GM08714 (cell line): ENCODE results near the gene NMNAT2.

ENCODE experiments used
- H3K4me3 ChIP-seq: fragments of 200-500 bp; sonication (Bioruptor generic); 2 replicates; pipeline ENCODE4 v1.5.1; 2014; ENCODE audit warnings: mild to moderate bottlenecking, low read length, inconsistent platforms
- ZNF274 ChIP-seq: IDR thresholded peaks from 2 replicates; pipeline ENCODE4 v1.6.1; 2012; ENCODE audit warnings: mild to moderate bottlenecking, low read depth, low read length

NMNAT2 gene

DNA sequence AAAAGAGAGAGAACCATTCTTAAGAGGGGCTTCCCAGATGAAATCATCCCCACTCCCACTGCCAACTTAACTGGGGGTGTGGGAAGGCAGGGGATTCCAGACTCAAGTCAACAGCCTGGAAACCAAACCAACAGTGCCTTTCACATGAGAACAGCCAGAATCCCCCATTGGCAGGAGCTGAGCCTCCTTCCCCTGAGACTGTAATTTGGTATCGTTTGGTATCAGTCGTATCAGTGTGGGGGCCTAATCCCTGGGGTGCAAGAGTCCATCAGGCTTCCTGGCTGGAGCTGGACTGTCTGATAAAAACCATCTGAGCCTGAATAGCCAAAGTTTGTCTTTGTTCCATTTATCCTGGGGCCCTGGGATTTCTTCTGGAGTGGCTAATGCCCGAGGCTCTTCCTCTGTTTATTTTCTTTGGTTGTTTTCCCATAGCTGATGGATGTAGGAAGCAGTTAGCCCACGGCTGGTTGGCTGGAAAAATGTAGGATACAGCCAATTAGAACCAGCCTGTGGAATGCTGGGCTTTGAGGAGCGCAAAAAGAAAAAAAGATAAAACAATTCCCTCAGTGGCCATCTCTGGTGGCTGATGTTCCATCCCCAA lies 147.5 kb downstream of the NMNAT2 start:
- TF ChIP-seq ZNF274, result no peak

DNA sequence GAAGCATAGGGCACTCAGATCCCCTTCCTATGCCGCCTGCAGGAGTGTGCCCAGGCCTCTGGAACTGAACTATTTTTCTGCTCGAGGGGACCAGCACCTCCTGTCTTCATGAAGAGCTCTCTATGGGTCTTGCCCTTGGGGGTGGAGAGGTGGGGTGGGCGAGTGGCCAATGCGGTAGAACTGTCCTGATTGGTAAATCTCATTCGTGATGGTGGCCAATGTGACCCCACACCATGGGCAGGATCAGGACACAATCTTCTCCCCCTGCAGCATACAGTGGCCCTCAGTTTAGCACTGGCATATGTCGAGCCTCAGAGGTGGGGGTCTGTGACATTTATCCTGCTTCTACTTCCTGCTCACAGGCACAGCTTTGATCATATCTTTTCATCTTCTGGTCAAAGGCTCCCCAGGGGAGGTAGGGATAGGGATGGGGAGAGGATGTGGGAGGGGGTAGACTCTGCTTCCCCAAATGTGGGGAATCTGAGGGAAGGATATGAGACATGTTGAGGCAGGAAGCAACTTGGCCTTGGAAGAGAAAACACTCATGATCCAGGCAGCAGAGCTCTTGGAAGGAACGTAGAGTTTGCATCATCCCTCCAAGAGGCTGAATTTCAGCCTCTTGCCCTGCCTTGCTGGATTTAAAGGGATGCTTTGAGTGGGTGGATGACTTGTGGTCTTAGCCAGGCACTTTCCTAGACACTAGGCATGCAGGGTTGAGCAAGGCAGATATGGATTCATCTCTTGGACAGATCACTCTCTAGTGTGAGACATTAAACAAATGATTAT lies 150.3 kb downstream of the NMNAT2 start:
- TF ChIP-seq ZNF274, result no peak
- no peak overlapping the region for H3K4me3 ChIP-seq

More for the DNA sequence above, 147.5 kb downstream of the NMNAT2 start:
- H3K4me3 ChIP-seq, result no peak overlapping the region

DNA sequence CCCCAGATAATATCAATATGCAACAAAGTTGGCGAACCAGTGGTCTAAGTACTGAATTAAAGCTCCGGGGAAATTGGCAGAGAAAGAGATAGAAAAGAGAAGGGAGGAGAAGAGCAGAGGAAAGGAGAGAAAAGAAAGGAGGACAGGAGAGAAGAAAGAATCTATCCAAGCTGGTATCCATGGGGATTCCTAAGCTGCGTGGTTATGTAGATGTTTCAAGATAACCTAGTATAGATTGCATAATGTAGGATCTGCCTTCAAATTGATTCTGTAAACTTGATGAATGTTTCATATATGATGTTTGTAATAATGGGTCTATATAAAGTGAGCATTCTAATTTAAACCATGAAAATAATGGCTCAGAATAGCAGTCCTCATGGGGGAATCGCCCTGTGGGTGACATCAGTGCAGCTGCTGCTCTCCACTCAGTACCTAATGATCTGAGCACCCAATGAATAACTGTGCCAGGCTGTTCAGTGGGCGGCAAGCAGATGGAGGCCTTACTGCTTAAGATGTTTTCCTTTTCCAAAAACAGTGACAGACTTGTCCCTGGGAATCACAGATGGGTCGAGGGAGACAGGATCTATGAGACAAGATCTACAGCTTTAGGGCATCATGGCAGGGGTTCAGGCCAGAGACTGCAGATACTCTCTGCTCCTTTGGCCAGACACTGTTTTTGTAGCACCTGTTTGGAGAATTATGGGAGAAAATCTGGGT lies 154.1 kb downstream of the NMNAT2 start:
- no peak overlapping the region for H3K4me3 ChIP-seq
- no peak for TF ChIP-seq ZNF274

DNA sequence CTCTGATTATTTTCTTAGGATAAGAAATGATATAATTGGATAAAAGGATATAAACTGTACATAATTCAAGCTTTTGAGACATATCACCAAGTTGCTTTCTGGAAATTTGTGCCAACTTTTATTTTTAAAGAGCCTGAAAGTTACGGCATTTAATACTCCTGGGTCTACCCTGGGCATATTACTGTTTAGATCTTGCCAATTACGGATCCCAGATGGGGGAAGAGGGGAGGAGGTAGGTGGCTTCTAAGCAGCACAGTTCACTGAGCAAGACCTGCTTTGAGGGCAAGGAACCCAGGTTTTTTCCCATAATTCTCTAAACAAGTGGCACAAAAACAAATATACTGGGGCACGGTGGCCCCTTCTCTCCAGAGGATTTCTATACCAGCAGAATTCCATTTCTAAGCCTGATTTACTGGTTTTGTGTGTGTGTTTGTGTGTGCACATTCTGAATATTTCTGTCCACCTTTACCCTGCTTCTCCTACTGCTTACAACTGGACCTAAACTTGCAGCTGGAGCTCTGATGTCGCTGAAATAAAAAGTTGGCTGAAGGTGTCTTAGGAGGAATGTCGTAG lies 155.5 kb downstream of the NMNAT2 start:
- no peak for TF ChIP-seq ZNF274

DNA sequence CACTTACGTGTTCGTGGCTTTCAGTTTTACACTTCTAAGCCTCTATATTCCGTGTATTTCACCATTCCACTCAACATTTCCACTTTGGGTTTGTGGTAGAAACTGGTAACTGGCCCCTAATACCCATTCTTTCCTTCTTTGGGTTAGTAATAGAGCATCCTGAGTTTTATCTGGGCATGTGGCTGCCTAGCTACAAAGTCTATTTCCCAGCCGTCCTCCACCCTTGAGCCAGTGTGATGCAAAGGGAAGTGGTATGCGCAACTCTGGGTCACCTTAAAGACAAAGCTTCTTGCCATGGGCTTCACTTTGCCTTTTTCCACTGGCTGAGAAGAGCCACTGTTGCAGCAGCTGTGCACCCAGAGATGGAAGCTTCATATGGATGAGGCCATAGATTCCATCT lies 158.3 kb downstream of the NMNAT2 start:
- no peak for TF ChIP-seq ZNF274
- H3K4me3 ChIP-seq, result no peak overlapping the region

More for the DNA sequence above, 155.5 kb downstream of the NMNAT2 start:
- H3K4me3 ChIP-seq, result no peak overlapping the region

DNA sequence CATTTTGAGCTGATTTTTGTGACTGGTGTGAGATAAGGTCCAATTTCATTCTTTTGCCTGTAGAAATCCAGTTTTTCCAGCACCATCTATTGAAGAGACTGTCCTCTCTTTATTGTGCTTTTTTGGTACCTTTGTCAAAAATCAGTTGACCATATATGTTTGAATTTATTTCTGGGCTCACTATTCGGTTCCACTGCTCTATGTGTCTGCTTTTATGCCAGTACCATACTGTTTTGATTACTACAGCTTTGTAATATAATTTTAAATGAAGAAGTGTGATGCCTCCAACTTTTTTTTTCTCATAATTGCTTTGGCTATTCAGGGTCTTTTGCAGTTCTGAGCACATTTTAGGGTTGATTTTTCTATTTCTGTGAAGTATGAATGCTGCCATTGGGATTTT lies 163.1 kb downstream of the NMNAT2 start:
- no peak for TF ChIP-seq ZNF274
- no peak overlapping the region for H3K4me3 ChIP-seq

DNA sequence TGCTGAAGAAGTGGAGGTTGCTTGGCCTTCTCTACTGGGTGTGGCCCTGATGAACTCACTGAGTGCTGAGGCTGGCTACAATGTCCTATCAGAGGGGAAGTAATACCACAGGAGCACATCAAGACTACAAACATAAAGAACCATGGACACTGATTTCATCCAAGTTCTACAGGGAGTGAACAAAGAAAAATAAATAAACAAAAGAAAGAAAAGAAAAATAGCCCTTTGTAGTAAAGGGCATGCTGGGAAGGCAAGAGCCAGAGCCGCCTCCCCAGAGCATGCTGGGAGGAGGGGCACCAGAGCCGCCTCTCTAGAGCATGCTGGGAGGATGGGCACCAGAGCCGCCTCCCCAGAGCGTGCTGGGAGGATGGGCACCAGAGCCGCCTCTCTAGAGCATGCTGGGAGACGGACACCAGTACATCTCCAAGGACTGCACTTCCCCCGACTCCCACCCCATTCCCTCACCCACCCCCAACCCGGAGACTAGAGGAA lies 166.2 kb downstream of the NMNAT2 start:
- TF ChIP-seq ZNF274, result no peak
- H3K4me3 ChIP-seq, result no peak overlapping the region

DNA sequence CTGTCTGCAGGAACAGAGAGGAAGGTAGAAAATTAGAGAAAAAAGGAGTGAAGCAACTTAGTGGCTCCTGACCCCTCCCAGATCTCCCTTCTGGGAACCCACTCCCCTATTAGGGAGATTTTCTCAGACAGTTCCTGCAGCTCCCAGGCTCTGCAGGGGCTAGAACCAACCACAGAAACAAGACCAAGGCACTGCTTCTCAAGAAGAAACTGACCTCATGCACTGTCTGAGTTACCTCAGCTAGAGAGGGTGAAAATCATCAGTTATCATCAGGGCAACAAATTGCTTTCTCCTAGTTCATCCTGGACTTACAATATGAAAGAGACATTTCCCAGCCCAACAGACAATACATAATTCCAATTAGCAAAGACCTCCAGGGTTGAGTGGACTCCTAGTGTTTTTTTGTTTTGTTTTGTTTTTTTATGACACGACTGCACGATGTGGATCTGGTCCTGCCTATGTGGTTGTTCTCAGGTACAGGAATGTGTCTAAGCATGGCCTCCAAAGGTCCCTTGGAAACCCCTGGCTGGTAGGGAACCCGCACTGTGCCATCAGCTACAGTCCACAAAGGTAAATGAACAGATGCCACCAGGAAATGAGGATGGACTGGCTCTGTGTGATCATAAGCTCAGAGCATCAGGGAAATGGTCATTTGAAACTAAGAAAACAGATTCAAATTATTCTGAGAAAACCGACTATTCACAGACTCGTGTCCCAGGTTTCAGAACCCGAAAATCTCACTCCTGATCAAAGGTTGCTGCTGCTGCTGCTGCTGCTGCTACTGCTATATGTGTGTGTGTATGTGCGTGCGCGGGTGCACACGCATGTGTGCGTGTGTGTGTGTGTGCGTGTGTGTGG lies 166.8 kb downstream of the NMNAT2 start:
- no peak for TF ChIP-seq ZNF274

DNA sequence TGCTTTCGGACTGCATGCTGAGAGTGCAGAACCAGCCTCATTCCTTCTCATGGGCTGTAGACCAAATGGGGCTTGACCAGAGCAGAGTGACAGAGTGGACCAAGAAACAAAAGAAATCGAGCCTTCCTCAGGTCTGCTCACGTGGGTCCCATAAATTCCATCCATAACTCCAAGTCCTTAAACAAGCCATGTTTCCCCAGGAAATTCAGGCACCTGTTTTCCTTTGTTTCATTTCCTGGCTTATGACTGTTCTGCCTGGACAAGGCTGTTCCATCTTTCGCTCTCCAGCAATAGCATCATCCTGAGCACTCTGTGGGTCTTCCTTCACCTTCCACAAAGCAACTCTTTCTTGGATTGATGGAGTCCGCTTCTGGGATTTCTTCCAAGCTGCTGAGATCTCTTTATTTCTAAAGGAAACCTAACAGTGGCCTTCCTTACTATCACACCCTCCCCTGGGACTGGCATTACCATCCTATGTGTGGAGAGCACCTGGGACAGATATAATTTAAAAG lies 168.2 kb downstream of the NMNAT2 start:
- H3K4me3 ChIP-seq, result no peak overlapping the region
- no peak for TF ChIP-seq ZNF274

More for the DNA sequence above, 166.8 kb downstream of the NMNAT2 start:
- no peak overlapping the region for H3K4me3 ChIP-seq

DNA sequence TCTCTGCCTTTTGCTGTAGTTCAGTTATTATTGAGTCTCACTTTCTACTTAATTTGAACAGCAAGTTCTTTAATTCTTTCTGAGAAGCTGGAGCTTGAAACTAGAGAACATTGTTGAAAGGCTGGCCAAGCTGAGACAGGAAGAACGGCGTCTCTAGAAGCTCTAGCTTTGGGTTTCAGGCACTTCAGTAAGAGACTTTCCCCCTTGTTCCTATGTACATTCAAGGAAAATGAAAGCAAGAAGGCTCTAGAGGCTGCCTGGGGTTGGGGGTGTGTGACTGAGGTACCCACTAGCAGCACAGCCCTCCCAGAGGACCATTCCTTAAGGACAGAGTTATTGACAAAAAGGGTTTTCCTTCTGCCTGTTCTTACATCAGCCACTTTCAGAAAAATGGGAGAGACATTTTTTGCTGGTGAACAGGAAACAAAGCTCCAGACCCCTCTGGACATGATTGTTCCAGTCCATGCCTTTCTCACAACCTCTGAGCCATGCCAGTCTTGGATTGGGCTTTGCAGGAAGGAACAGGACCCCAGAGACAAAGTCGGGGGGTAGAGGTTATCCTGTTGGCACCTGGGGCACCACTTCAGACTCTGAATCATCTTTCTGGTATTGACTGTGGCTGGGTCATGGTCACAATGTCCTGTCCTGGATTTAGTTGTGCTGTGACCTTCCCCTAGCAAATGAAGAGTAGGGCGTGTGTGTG lies 169.0 kb downstream of the NMNAT2 start:
- H3K4me3 ChIP-seq, result no peak overlapping the region
- no peak for TF ChIP-seq ZNF274

DNA sequence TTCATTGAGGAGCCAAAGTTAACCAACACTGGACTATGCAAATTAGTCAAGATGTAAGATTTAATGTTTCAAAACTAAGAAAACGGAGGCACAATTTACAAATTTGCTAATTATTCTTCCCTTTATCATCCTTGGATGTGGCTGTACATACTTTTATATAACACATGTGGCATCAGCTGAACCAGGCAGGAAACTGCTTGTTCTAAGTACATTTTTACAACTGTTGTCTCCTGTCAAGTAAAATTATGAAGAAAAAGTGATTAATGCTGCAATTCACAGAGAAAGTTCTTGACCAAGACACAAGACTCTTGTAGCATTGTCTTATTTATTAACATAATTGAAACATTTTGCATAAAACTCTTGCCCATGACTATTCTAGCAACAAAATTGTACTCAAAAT lies 170.2 kb downstream of the NMNAT2 start:
- H3K4me3 ChIP-seq, result no peak overlapping the region
- no peak for TF ChIP-seq ZNF274

DNA sequence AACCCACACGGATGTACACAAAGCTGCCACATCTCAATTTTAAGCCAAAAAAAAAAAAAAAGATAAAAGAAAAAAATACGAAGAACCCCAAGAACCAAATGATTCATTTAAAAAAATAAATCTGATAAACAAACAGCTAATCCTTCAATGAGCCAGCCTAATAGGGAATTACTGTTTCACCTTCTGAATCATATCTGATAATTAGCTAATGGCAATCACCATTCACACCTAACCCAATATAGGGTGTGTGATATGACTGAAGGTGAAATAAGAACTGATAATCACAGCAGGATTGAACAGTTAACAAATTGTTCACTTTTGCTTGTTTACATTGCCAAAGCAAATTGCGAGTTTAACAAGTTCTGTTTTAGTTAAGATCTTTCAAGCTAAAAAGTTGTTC lies 170.7 kb downstream of the NMNAT2 start:
- H3K4me3 ChIP-seq, result no peak overlapping the region
- TF ChIP-seq ZNF274, result no peak

DNA sequence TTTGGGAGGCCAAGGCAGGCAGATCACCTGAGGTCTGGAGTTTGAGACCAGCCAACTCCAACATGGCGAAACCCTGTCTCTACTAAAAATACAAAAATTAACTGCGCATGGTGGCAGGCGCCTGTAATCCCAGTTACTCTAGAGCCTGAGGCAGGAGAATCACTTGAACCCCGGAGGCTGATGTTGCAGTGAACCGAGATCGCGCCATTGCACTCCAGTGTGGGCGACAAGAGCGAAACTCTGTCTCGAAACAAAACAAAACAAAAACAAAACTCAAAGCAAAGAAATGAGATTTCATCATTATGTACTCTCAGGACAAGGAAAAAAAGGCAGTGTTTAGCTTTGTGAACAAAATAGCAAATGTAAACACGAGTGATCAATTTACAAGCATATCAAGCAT lies 171.1 kb downstream of the NMNAT2 start:
- no peak for TF ChIP-seq ZNF274

More for the DNA sequence above, 171.1 kb downstream of the NMNAT2 start:
- no peak overlapping the region for H3K4me3 ChIP-seq
